Measurements from ENCODE around the gene CFAP221.
"Not testable (repeated sequence)": the region's sequence is repeated elsewhere in the genome, so short reads cannot be mapped to it uniquely, and the experiment has no call there.

The CFAP221 gene

GRCh38 chr2:119591523-119591922 is 47.3 kb downstream of the CFAP221 start:
- DNase-seq = no peak

GRCh38 chr2:119592436-119592835 is 48.2 kb downstream of the CFAP221 start:
- no peak for DNase-seq

GRCh38 chr2:119596638-119597037 is 52.4 kb downstream of the CFAP221 start:
- DNase-seq = no peak

- no peak for DNase-seq
These were observed 54.5 kb downstream of the CFAP221 start for GRCh38 chr2:119598596-119599263.

- no peak for DNase-seq
These were observed 55.1 kb downstream of the CFAP221 start for GRCh38 chr2:119599384-119599783.

GRCh38 chr2:119605096-119605495 is 60.8 kb downstream of the CFAP221 start:
- no peak for DNase-seq

- no peak for DNase-seq
These were observed 62.4 kb downstream of the CFAP221 start for GRCh38 chr2:119606674-119607073.

GRCh38 chr2:119608553-119608952 is 64.3 kb downstream of the CFAP221 start:
- no peak for DNase-seq

GRCh38 chr2:119609337-119609736 is 65.1 kb downstream of the CFAP221 start:
- no peak for DNase-seq

GRCh38 chr2:119614140-119614539 is 69.9 kb downstream of the CFAP221 start:
- DNase-seq = not testable (repeated sequence)

GRCh38 chr2:119616421-119616820 is 72.2 kb downstream of the CFAP221 start:
- DNase-seq = no peak

- DNase-seq = no peak
These were observed 73.2 kb downstream of the CFAP221 start for GRCh38 chr2:119617455-119617854.

- DNase-seq = not testable (repeated sequence)
These were observed 74.5 kb downstream of the CFAP221 start for GRCh38 chr2:119618725-119619124.

- no peak for DNase-seq
These were observed 81.0 kb downstream of the CFAP221 start for GRCh38 chr2:119625226-119625625.

GRCh38 chr2:119629323-119629825 is 85.1 kb downstream of the CFAP221 start:
- no peak for DNase-seq

GRCh38 chr2:119630121-119630520 is 85.9 kb downstream of the CFAP221 start:
- no peak for DNase-seq

- DNase-seq = no peak
These were observed 93.1 kb downstream of the CFAP221 start for GRCh38 chr2:119637371-119637770.

- DNase-seq = no peak
These were observed 94.0 kb downstream of the CFAP221 start for GRCh38 chr2:119638246-119638645.

- peak; percentile 17 to 34 for DNase-seq
These were observed 94.7 kb downstream of the CFAP221 start for GRCh38 chr2:119638685-119639554.

- DNase-seq = peak; percentile 52 to 82
These were observed 97.5 kb downstream of the CFAP221 start for GRCh38 chr2:119641562-119642258.

GRCh38 chr2:119644186-119644585 is 99.9 kb downstream of the CFAP221 start:
- DNase-seq = no peak

GRCh38 chr2:119645173-119645855 is 101.1 kb downstream of the CFAP221 start:
- DNase-seq = no peak

- DNase-seq = no peak
These were observed 101.9 kb downstream of the CFAP221 start for GRCh38 chr2:119646149-119646548.

Data from NCI-H524 (cell line).